Vagina (tissue), 2 donors: ENCODE measurements around the gene SLC23A2. TPM values are rescaled to one million over a fixed set of nuclear protein-coding genes. Genes with fewer than 3 reads are reported as not detected.
"Not testable (repeated sequence)": the region's sequence is repeated elsewhere in the genome, so short reads cannot be mapped to it uniquely, and the experiment has no call there.

ENCODE experiments used
- DNase-seq, 2 donors: peaks; one replicate each; pipeline ENCODE4 v3.0.0-alpha.2; 2017; ENCODE audit errors: extremely low spot score in 2 of 2
- H3K27ac ChIP-seq: fragments of 200-600 bp; sonication (generic); one replicate; pipeline ENCODE4 v1.5.1; 2019
- H3K27me3 ChIP-seq: fragments of 200-600 bp; sonication (generic); one replicate; pipeline ENCODE4 v1.5.1; 2019
- H3K36me3 ChIP-seq, 2 donors: fragments of 200-600 bp; sonication (generic); one replicate each; pipeline ENCODE4 v1.5.1; 2017 to 2019
- H3K4me1 ChIP-seq: fragments of 200-600 bp; sonication (generic); one replicate; pipeline ENCODE4 v1.5.1; 2019
- H3K4me3 ChIP-seq, 2 donors: fragments of 200-600 bp; sonication (generic); 1 replicate in 1 of 2; 2 replicates in 1 of 2; pipeline ENCODE4 v1.5.1; 2016 to 2019
- H3K9me3 ChIP-seq: fragments of 200-600 bp; sonication (generic); one replicate; pipeline ENCODE4 v1.5.1; 2019
- CTCF ChIP-seq, 3 experiments: fragments of 450-650 bp in 2 of 3; fragments of 200-600 bp in 1 of 3; sonication (generic) in 1 of 3; IDR thresholded peaks; one replicate each; pipeline ENCODE4 v1.5.1; 2017 to 2019; ENCODE audit warnings: antibody characterized with exemption in 3 of 3, mild to moderate bottlenecking in 2 of 3, moderate library complexity in 2 of 3
- POLR2A ChIP-seq, 2 donors: fragments of 450-650 bp; IDR thresholded peaks; one replicate each; pipeline ENCODE4 v1.6.1; 2017; ENCODE audit warnings: antibody characterized with exemption in 2 of 2, mild to moderate bottlenecking in 2 of 2, moderate library complexity in 2 of 2
- POLR2AphosphoS5 ChIP-seq, 2 donors: sonication (generic); formaldehyde crosslinking; IDR thresholded peaks; one replicate each; pipeline ENCODE4 v1.9.0; 2017; ENCODE audit warnings: antibody characterized with exemption in 2 of 2, mild to moderate bottlenecking in 2 of 2, low read depth in 1 of 2; ENCODE audit not compliant: insufficient read depth in 1 of 2
- intact Hi-C: fragments of 100-400 bp; cut with DNase I; formaldehyde crosslinking; loops from one replicate; pipeline ENCODE4 v1.15.1; 2023
- total RNA-seq: library from RNA; depleted of rRNA; stranded (reverse); fragments of >200 nt; gene quantifications from one replicate; pipeline ENCODE4 v1.2.3, GENCODE V29; 2016

Gene SLC23A2
- total RNA-seq, 1 donor from 2014 or later: 14.7 TPM

- H3K4me1 ChIP-seq: no peaks in the 10 kb centered on the region
- H3K27ac ChIP-seq: no peak overlapping the region
- TF ChIP-seq POLR2AphosphoS5 (IDR thresholded peaks at IDR 0.05; ENCODE audit: insufficient read depth in 1 of 2, low read depth in 1 of 2) (no peak), POLR2A (IDR thresholded peaks at IDR 0.05) (no peak), CTCF (IDR thresholded peaks at IDR 0.05) (no peak)
- no peak overlapping the region for H3K4me3 ChIP-seq
- intact Hi-C loops: no loop called here
- H3K9me3 ChIP-seq: no peaks in the 10 kb centered on the region
- no peaks in the 10 kb centered on the region for H3K36me3 ChIP-seq
- H3K27me3 ChIP-seq: no peaks in the 10 kb centered on the region
- DNase-seq: no peak
Observed at GRCh38 chr20:5033566-5033965, 32.3 kb upstream of the SLC23A2 start.

DNA sequence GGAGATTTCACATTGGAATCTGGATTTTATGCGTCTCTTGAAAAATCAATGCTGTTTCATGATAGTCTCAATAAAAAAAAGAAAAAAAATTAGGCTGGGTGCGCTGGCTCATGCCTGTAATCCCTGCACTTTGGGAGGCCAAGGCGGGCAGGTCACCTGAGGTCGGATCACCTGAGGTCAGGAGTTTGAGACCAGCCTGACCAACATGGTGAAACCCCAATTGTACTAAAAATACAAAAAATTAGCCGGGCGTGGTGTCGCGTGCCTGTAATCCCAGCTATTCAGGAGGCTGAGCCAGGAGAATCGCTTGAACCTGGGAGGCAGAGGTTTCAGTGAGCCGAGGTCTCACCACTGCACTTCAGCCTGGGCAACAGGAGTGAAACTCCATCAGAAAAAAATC is 30.4 kb upstream of the SLC23A2 start:
- H3K36me3 ChIP-seq, H3K4me3 ChIP-seq, DNase-seq, H3K4me1 ChIP-seq, H3K27ac ChIP-seq, intact Hi-C loops, H3K9me3 ChIP-seq, H3K27me3 ChIP-seq: not testable (repeated sequence)

DNA sequence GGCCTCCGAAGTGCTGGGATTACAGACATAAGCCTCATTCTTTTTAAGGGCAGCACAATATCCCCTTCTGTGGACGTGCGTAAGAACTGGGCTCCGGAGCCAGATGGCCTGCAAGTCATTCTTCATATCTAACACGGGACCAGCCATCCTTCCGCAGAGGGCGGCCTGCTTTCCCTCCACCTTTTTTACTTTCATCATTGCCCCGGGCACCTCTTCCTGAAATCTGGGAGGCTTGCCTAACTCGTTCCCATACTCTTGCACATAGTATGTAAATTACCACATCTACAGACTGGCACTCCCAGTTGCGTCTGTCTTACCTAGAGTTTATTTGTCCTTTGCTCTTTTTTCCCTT is 29.9 kb upstream of the SLC23A2 start:
- Histone ChIP-seq H3K4me1 (no peaks in the 10 kb centered on the region), H3K36me3 (no peaks in the 10 kb centered on the region), H3K27me3 (no peaks in the 10 kb centered on the region), H3K9me3 (no peaks in the 10 kb centered on the region), H3K27ac (no peak overlapping the region), H3K4me3 (no peak overlapping the region)
- intact Hi-C loops: no loop called here
- no peak for DNase-seq
- no peak for TF ChIP-seq POLR2AphosphoS5 (IDR thresholded peaks at IDR 0.05; ENCODE audit: insufficient read depth in 1 of 2, low read depth in 1 of 2)
- TF ChIP-seq CTCF (IDR thresholded peaks at IDR 0.05): no peak
- TF ChIP-seq POLR2A (IDR thresholded peaks at IDR 0.05): no peak

GRCh38 chr20:5030348-5031205 is 29.3 kb upstream of the SLC23A2 start:
- H3K27me3 ChIP-seq: no peaks in the 10 kb centered on the region
- no peak overlapping the region for H3K27ac ChIP-seq
- intact Hi-C loops: no loop called here
- DNase-seq: no peak
- H3K9me3 ChIP-seq: no peaks in the 10 kb centered on the region
- no peak for TF ChIP-seq POLR2AphosphoS5 (IDR thresholded peaks at IDR 0.05; ENCODE audit: insufficient read depth in 1 of 2, low read depth in 1 of 2)
- TF ChIP-seq CTCF (IDR thresholded peaks at IDR 0.05): no peak
- H3K36me3 ChIP-seq: no peaks in the 10 kb centered on the region
- H3K4me1 ChIP-seq: no peaks in the 10 kb centered on the region
- no peak overlapping the region for H3K4me3 ChIP-seq

DNA sequence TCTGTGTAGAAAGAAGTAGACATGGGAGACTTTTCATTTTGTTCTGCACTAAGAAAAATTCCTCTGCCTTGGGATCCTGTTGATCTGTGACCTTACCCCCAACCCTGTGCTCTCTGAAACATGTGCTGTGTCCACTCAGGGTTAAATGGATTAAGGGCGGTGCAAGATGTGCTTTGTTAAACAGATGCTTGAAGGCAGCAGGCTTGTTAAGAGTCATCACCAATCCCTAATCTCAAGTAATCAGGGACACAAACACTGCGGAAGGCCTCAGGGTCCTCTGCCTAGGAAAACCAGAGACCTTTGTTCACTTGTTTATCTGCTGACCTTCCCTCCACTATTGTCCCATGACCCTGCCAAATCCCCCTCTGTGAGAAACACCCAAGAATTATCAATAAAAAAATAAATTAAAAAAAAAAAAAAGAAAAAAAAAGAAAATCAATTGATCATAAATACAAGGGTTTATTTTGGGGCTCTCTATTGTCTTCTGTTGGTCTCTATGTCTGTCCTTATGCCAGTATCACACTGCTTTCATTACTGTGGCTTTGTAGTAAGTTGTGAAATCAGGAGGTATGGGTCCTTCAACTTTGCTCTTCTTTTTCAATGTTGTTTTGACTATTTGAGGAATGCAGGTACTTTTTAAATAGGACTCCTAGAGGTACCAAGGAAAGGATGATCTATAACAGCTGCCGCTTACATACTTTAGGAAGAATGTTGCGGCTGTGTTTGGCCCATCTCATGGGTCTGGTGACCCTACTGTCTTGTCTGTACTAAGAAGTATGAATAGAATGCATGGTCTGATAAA is 27.1 kb upstream of the SLC23A2 start:
- DNase-seq, H3K27ac ChIP-seq, intact Hi-C loops, H3K4me3 ChIP-seq, H3K9me3 ChIP-seq, H3K36me3 ChIP-seq, H3K27me3 ChIP-seq, H3K4me1 ChIP-seq: not testable (repeated sequence)

- TF ChIP-seq POLR2AphosphoS5 (IDR thresholded peaks at IDR 0.05; ENCODE audit: insufficient read depth in 1 of 2, low read depth in 1 of 2): no peak
- no peak for TF ChIP-seq POLR2A (IDR thresholded peaks at IDR 0.05)
- TF ChIP-seq CTCF (IDR thresholded peaks at IDR 0.05): no peak
- intact Hi-C loops: no loop called here
- H3K27ac ChIP-seq: no peak overlapping the region
Observed at GRCh38 chr20:5024982-5025381, 23.7 kb upstream of the SLC23A2 start.

More at GRCh38 chr20:5024982-5025381, 23.7 kb upstream of the SLC23A2 start:
- Histone ChIP-seq H3K36me3 (no peaks in the 10 kb centered on the region), H3K4me1 (no peaks in the 10 kb centered on the region), H3K4me3 (no peak overlapping the region), H3K27me3 (no peaks in the 10 kb centered on the region), H3K9me3 (no peaks in the 10 kb centered on the region)
- DNase-seq: no peak
